GM23338 (cell line): Measurements from ENCODE around the gene CACNB2.

Source experiments
- CTCF ChIP-seq, 2 experiments: fragments of 200-600 bp in 1 of 2; sonication (generic) in 1 of 2; conservative IDR thresholded peaks; 2 replicates each; pipeline versions ENCODE4 v1.5.1 to v1.6.1; 2016 to 2017; ENCODE audit warnings: antibody characterized with exemption in 2 of 2, low read depth in 2 of 2, mild to moderate bottlenecking in 2 of 2, moderate library complexity in 1 of 2
- EZH2phosphoT487 ChIP-seq: fragments of 200-600 bp; sonication (generic); IDR thresholded peaks from one replicate; pipeline ENCODE4 v1.8.1; 2018; ENCODE audit warnings: antibody characterized with exemption; ENCODE audit not compliant: unreplicated experiment

GRCh38 chr10:18109341-18109870, 30.8 kb upstream of the CACNB2 start:
- no peak for TF ChIP-seq EZH2phosphoT487
- TF ChIP-seq CTCF (conservative IDR thresholded peaks at IDR 0.05; ENCODE audit: low read depth in 2 of 2), result no peak
